Gastroesophageal sphincter (tissue), 4 donors: ENCODE data around the gene CEP164. TPM values are rescaled to one million over a fixed set of nuclear protein-coding genes. Genes with fewer than 3 reads are reported as not detected.

ENCODE experiments used
- ATAC-seq: fragments of 150-250 bp; one replicate; pipeline ENCODE4 v1.9.1; 2016; ENCODE audit warnings: mild to moderate bottlenecking, moderate library complexity
- H3K27ac ChIP-seq, 4 donors: fragments of 200-600 bp; sonication (generic) in 3 of 4; 1 replicate in 3 of 4; 2 replicates in 1 of 4; pipeline ENCODE4 v1.5.1; 2016 to 2019
- H3K27me3 ChIP-seq: fragments of 200-600 bp; sonication (generic); one replicate; pipeline ENCODE4 v1.5.1; 2019
- H3K36me3 ChIP-seq, 2 donors: fragments of 200-600 bp; sonication (generic); one replicate each; pipeline ENCODE4 v1.5.1; 2019; ENCODE audit warnings: control low read depth in 1 of 2
- H3K4me1 ChIP-seq, 3 donors: fragments of 200-600 bp; sonication (generic); 1 replicate in 2 of 3; 2 replicates in 1 of 3; pipeline ENCODE4 v1.5.1; 2016 to 2019; ENCODE audit warnings: control low read depth in 2 of 3
- H3K4me3 ChIP-seq, 2 donors: fragments of 200-600 bp; sonication (generic); one replicate each; pipeline ENCODE4 v1.5.1; 2019; ENCODE audit warnings: mild to moderate bottlenecking in 1 of 2, moderate library complexity in 1 of 2
- H3K9me3 ChIP-seq, 3 donors: fragments of 200-600 bp; sonication (generic); one replicate each; pipeline ENCODE4 v1.5.1; 2017 to 2019; ENCODE audit warnings: control low read depth in 2 of 3
- CTCF ChIP-seq, 4 experiments: fragments of 200-600 bp in 2 of 4; fragments of 450-650 bp in 2 of 4; sonication (generic) in 1 of 4; IDR thresholded peaks; one replicate each; pipeline ENCODE4 v1.5.1; 2017 to 2019; ENCODE audit warnings: antibody characterized with exemption in 4 of 4, mild to moderate bottlenecking in 2 of 4, moderate library complexity in 2 of 4
- EP300 ChIP-seq: sonication (generic); formaldehyde crosslinking; IDR thresholded peaks from one replicate; pipeline ENCODE4 v1.6.1; 2017; ENCODE audit warnings: antibody characterized with exemption, mild to moderate bottlenecking
- POLR2A ChIP-seq, 2 donors: fragments of 450-650 bp; IDR thresholded peaks; one replicate each; pipeline ENCODE4 v1.6.1; 2017; ENCODE audit warnings: antibody characterized with exemption in 2 of 2, mild to moderate bottlenecking in 2 of 2, moderate library complexity in 1 of 2
- POLR2AphosphoS5 ChIP-seq: sonication (generic); formaldehyde crosslinking; IDR thresholded peaks from one replicate; pipeline ENCODE4 v1.6.1; 2017; ENCODE audit warnings: antibody characterized with exemption
- WGBS, 2 donors: methylation state at CpG; one replicate each; pipeline ENCODE4 v1.1.5; 2018; ENCODE audit warnings: low coverage in 1 of 2; 5-methylcytosine and 5-hydroxymethylcytosine counted together
- total RNA-seq, 4 donors: library from RNA; depleted of rRNA; stranded (reverse); fragments of >200 nt; gene quantifications; one replicate each; pipeline ENCODE4 v1.1.0, GENCODE V29; 2016

CEP164 gene
- total RNA-seq, 4 donors from 2014 or later, result 22.3 to 26.3 (median 25.0) TPM

- no peaks in the 10 kb centered on the region for H3K4me1 ChIP-seq
- TF ChIP-seq POLR2AphosphoS5 (no peak), POLR2A (IDR thresholded peaks at IDR 0.05) (no peak), EP300 (no peak), CTCF (IDR thresholded peaks at IDR 0.05) (no peak)
- ATAC-seq, result no peak
- peaks cover 9% of the 10 kb centered on the region for H3K27me3 ChIP-seq
- peaks cover 0 to 20% of the 10 kb centered on the region in 2 donors for H3K36me3 ChIP-seq
- H3K9me3 ChIP-seq, result no peaks in the 10 kb centered on the region
- H3K4me3 ChIP-seq, result no peak overlapping the region
- H3K27ac ChIP-seq, result no peak overlapping the region
- 95% methylated on average over 4 of the region's 16 CpGs; no CpG with 5 or more reads in 1 of the 2 donors for WGBS, 2 donors
These were observed 133.9 kb downstream of the CEP164 start for GRCh38 chr11:117461396-117462182.

GRCh38 chr11:117462183-117462863 lies 134.7 kb downstream of the CEP164 start:
- peaks cover 9% of the 10 kb centered on the region for H3K27me3 ChIP-seq
- WGBS, 2 donors, result 61 to 87% methylated on average over 2 to 10 of the region's 18 CpGs
- H3K27ac ChIP-seq, result no peak overlapping the region
- TF ChIP-seq POLR2A (IDR thresholded peaks at IDR 0.05) (no peak), EP300 (no peak), POLR2AphosphoS5 (no peak), CTCF (IDR thresholded peaks at IDR 0.05) (no peak)
- H3K36me3 ChIP-seq, result peaks cover 0 to 20% of the 10 kb centered on the region in 2 donors
- H3K4me3 ChIP-seq, result no peak overlapping the region
- ATAC-seq, result no peak
- no peaks in the 10 kb centered on the region for H3K4me1 ChIP-seq
- no peaks in the 10 kb centered on the region for H3K9me3 ChIP-seq

GRCh38 chr11:117462864-117463247 lies 135.2 kb downstream of the CEP164 start:
- H3K4me1 ChIP-seq, result no peaks in the 10 kb centered on the region
- peaks cover 0 to 20% of the 10 kb centered on the region in 2 donors for H3K36me3 ChIP-seq
- H3K4me3 ChIP-seq, result no peak overlapping the region
- H3K27ac ChIP-seq, result no peak overlapping the region
- no CpG with 5 or more reads among the region's 8 CpGs for WGBS, 2 donors
- H3K9me3 ChIP-seq, result no peaks in the 10 kb centered on the region
- H3K27me3 ChIP-seq, result peaks cover 9% of the 10 kb centered on the region
- ATAC-seq, result no peak
- TF ChIP-seq EP300 (no peak), POLR2A (IDR thresholded peaks at IDR 0.05) (no peak), POLR2AphosphoS5 (no peak), CTCF (IDR thresholded peaks at IDR 0.05) (no peak)

Other genes with a start within 250 kb of the CEP164 start
- 10 to 100 TPM; 31.7 to 56.1 (median 45.3) TPM for gene SIK3, start 229.4 kb upstream of the CEP164 start, total RNA-seq
- 10 to 100 TPM; 50.3 to 82.3 (median 63.2) TPM for gene PAFAH1B2, start 183.6 kb upstream of the CEP164 start, total RNA-seq
- 10 to 100 TPM; 15.3 to 50.1 (median 33.6) TPM for gene SIDT2, start 149.1 kb upstream of the CEP164 start, total RNA-seq
- gene TAGLN, start 128.5 kb upstream of the CEP164 start, total RNA-seq, result over 10,000 TPM; 10,394 to 14,194 (median 13,050) TPM
- 10 to 100 TPM; 28.9 to 40.5 (median 35.3) TPM for gene PCSK7, start 95.8 kb upstream of the CEP164 start, total RNA-seq
- 10 to 100 TPM; 14.8 to 21.2 (median 17.4) TPM for gene RNF214, start 95.2 kb upstream of the CEP164 start, total RNA-seq
- 10 to 100 TPM in 2 of 4 donors, 1 to 10 TPM in 2; 4.8 to 13.1 (median 10.1) TPM for gene BACE1-AS, start 36.5 kb upstream of the CEP164 start, total RNA-seq
- 10 to 100 TPM; 19.2 to 45.4 (median 22.2) TPM for gene BACE1, start 11.6 kb upstream of the CEP164 start, total RNA-seq